SK-MEL-5 (cell line): ENCODE data around the gene SEC61G. TPM values are rescaled to one million over a fixed set of nuclear protein-coding genes. Genes with fewer than 3 reads are reported as not detected.

Experiments
- DNase-seq: peaks from one replicate; pipeline ENCODE4 v3.0.0-alpha.2; 2016; ENCODE audit warnings: low read depth, low spot score
- in situ Hi-C: cut with HindIII; loops from 2 replicates; pipeline ENCODE4 v1.10.0; 2016; ENCODE audit warnings: low sequenced_read_pairs, high pct_unique_total_duplicates, low pct_unique_long_range_greater_than_20kb
- total RNA-seq: library from RNA; depleted of rRNA; stranded (reverse); fragments of >200 nt; shearing (Covaris generic); gene quantifications from 2 replicates; pipeline ENCODE4 v1.2.3, GENCODE V29; 2014

SEC61G gene
- total RNA-seq, 1 experiment from 2014 or later, result 399 TPM

DNA sequence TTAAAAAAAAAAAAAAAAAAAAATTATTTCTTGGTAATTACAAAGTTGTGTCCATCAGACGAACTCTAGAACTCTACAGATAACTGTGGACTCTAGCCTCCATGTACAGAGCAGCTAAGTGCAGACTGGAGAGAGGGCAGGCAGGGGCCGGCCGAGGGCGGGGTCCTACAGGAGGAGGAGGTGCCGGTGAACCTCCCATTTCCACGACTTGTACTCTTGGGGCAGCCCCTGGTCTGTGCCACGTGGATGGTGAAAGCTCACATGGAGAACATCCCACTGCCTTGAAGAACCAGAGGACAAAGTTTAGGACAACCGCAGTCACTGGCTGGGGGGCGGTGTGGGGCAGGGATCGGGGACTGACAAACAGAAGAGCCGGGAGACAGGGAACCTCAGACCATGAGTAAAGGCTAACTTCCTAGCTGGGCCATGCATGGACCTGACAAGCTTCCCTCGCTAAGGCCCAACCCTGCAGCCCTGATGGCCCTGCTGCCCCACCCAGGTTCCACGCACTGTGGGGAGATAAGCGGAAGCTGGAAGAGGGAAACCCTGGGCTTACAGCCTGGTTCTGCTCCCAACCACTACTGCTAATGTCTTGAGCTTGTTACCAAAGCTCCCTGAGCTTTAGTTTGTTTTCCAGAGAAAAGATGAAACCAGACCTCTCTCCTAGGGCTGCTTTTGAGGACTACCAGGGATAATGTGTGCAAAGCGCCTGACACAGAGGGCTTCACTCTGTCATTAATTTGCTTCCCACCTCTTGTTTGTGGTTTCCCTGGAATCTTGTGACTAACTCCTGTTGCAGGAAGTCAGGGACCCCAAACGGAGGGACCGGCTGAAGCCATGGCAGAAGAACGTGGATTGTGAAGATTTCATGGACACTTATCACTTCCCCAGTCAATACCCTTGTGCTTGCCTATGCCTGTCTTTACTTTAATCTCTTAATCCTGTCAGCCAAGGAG is 16.1 kb upstream of the SEC61G start:
- no peak for DNase-seq
- in situ Hi-C loops, result no loop called here

DNA sequence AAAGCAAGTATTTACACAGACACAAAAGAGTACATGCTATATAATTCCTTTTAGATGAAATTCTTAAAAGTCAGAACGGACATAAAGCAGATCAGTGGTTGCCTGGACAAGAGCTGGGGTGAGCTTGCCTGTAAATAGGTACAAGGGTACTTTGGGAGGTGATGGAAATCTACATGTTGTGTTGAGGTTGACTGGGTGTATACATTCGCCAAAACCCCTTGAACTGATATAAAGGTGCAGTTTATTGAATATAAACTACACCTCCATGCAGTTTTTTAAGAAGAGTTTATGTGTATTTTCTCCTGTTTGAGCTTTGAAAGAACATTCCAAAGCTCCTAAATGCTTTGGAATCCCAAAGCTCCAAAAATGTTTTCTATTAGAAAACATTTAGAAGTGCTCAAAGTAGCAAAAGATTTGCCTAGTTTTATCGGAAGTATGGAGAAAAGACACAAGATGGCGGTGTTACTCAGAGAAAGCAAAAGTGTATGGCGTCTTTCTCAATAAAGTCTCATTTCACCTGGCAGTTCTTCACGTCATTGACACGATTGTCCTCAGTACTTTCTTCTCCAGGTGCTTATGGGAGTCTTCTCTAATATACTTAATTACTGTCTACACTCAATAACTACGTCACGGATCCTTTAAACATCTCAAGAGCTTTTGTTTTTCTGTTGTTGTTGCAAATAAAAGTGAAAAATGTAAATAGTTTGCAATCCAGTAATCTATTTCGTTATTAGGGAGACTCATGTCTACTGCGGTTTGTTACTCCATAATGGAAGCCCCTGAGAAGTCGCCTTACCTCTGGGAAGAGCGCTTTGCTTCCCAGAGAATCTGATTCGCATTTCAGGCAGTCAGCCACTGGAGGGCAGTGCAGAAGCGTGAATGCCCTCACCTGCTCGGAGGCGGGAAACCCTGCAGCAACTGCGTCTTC is 14.7 kb upstream of the SEC61G start:
- peak; percentile 94 for DNase-seq
- in situ Hi-C loops, result no loop called here

DNA sequence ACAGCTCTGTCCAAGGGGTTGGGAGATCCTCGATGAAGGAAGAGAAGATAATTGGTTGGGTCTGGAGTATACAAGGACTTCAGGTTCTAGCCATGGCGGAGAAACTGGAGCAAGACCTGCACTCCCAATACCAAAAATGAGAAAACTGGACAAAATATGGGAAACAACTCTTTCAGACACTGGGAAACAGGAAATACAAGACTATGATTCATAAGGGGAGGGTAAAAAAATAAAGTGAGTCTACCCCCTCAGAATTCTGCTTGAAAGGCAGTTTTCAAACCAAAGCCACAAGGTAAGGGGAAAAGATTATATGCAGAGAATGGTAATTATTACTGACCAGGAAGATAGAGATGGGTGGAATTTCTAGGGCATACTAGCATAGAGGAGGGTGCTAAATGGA is 10.2 kb upstream of the SEC61G start:
- in situ Hi-C loops, result no loop called here
- DNase-seq, result no peak

DNA sequence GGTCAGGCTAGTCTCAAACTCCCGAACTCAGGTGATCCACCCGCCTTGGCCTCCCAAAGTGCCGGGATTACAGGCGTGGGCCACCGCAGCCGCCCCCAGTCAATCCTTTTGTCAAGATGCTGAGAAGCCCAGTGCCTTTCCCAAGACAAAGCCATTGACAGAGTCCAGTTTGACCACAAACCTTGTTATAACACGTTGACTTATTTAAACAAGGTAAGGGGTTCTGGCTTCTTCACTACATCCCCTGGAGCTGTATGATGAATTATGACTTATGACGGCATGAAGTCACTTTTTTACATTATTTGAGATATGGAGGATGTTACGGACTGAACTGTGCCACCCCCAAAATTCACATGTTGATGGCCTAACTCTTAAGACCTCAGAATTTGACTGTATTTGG is 5.8 kb upstream of the SEC61G start:
- in situ Hi-C loops, result no loop called here
- DNase-seq, result no peak

DNA sequence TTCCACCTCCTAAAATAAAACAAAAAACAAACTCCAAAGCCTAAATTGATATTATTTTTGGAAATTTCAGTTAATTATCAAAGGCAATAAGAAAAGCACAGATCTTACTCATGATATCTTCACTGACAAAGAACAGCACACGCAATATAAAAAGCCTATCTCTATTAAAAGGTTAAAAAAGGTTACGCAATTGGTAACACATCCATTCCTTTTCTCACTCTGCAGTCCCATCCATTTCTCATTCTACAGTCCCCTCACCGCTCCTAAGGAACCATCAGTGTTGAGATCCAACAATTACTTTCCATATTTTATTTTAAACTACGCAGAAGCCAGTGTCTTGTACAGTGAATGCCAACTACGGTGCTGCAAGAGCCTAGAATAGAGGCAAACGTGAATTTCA is 1.3 kb downstream of the SEC61G start:
- in situ Hi-C loops, result no loop called here
- DNase-seq, result no peak

DNA sequence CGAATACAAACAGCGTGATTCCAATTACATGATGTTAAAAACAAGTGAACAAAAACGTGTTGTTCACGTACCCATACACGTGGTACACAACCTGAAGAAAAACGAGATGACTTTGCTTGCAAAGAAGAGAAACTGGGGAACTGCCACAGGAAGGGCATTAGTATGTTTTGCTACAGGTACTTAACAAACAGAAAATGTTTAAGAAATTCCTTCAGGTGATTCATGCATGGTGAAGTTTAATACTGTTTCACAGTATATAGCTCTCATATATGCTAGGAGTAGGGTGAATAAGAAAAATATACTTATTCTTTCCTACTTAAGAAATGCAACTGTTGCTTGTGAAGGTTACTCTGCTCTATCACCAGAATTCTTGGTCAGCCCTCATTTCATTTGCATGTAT is 9.8 kb downstream of the SEC61G start:
- in situ Hi-C loops, result no loop called here
- no peak for DNase-seq

DNA sequence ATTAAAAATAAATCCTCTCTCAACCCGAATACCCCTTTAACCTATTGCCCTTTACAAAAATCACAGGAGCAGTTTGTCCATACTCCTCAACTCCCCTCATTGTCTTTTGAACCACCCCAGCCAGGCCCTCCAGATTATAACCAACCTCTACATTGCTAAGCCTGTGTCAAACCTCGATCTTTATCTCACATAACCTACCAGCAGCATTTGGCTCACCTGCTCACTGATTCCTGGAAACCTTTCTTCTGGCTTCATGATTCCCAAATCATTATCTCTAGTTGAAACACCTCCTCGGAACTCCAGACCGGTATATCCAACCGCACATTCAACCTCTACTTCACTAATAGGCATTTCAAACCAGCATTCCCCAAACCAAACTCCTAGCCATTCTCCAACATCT is 11.8 kb downstream of the SEC61G start:
- in situ Hi-C loops, result no loop called here
- no peak for DNase-seq

DNA sequence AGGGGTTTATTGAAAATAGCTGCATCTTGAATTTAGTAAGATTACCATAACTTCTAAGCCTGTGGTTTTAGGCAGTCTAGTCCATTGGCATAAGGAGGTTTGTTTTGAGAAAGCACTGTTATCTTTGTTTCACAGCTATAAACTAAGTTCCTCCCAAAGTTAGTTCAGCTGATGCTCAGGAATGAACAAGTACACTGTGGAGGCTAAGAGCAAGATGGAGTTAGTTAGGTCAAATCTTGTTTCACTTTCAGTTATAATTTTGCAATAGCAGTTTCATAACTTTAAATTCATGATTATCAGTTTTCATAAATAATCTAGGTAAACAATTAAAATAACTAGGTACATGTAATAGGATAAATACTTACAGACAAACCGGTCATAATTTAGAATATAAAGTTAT is 15.4 kb downstream of the SEC61G start:
- in situ Hi-C loops, result no loop called here
- no peak for DNase-seq

DNA sequence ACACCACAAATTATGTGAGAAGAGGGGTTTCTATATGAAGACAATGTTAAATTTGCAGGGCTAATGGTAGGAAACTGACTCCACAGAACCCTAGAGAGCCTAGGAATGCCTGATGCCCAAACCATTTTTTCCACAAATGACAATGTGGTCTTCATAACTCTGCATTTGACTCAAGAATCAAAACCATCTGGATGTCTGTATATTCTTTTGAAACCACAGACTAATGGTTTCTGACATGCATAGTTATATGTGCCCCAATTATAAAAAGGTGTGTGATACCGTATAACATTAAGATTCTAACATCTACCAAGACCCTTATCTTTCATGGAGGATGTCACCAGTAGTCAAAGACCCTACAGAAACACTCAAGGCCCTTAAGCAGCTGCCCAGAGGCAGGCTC is 20.3 kb downstream of the SEC61G start:
- no peak for DNase-seq
- in situ Hi-C loops, result no loop called here

DNA sequence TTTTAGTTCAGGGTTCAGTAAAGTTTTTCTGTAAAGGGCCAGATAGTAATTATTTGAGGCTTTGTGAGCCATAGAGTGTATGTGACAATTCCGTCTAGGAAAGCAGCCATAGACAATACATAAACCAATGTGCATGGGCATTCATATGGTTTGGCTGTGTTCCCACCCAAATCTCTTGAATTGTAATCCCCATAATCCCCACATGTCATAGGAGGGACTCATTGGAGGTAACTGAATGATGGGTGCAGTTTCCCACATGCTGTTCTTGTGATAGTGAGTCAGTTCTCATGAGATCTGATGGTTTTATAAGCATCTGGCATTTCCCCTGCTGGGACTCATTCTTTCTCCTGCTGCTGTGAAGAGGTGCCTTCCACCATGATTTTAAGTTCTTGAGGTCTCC is 29.9 kb downstream of the SEC61G start:
- DNase-seq, result peak; percentile 55

DNA sequence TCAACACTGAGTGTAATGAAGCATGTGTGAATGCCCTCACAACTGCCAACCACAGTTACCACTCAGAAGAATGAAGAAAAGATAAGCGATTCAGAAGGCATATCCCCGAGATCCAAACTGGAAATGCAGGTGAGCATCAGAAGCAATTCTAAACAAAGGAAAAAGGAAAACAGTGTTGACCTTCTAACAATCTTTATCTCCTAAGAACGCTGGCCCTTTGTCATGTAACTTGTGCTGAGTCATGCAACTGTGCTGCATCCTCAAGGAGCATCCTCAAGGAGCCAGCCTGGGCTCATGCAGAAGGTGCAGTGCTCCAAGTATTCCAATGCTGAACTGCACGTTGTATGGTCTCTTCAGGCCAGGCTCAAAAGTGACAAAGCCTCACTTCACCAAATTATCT is 30.6 kb downstream of the SEC61G start:
- no peak for DNase-seq
- in situ Hi-C loops, result no loop called here

More for the DNA sequence above, 29.9 kb downstream of the SEC61G start:
- in situ Hi-C loops, result no loop called here

DNA sequence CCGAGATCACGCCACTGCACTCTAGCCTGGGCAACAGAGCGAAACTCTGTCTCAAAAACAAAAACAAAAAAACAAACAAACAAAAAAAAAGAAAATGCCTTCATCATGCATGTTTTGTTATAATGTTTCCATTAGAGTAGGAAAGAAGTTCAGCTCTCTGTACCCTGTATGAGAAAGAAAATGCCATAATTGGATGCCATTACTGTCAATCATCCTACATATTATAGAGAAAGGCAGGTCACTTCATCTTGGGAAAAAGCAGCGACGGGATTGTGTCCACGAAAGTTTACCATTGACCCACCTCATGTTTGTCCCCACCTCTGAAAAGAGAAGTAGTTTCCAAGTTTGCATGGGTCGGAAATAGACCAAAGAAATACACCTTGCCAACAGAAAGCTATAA is 33.8 kb downstream of the SEC61G start:
- peak; percentile 26 for DNase-seq
- in situ Hi-C loops, result no loop called here

DNA sequence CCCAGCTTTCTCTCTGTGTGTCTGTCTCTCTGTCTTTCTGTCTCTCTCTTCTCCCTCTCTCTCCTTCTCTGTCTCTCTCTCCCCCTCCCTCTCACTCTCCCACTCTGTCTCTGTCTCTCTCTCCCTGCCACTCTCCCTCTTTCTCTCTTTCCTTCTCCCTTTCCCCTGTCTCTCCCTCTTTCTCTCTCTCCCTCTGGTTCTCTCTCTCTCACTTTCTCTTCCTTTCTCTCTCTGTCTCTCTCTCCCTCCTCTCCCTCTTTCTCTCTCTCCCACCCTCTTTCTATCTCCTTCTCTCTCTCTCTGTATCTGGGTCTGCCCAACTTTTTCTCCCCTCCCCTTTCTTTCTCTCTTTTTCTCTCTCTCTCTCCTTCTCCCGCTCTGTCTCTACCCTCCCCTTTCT is 36.5 kb downstream of the SEC61G start:
- in situ Hi-C loops, result no loop called here
- no peak for DNase-seq

DNA sequence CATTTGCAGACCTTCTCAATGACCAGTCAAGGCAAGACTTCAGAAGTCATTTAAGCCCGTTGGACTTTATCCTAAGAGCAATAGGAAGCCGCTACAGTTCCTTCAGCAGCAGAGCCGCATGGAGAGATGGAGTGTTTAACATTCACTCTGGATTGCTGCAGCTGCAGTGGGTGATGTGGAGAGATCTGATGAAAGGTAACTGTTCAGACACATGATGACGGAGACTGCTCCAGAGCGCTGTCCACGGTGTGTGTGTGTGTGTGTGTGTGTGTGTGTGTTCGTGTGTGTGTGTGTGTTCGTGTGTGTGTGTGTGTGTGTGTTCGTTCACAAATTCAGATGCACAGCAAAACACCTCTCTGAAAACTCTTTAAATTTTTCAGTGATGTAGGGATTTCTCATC is 37.0 kb downstream of the SEC61G start:
- in situ Hi-C loops, result no loop called here
- no peak for DNase-seq

DNA sequence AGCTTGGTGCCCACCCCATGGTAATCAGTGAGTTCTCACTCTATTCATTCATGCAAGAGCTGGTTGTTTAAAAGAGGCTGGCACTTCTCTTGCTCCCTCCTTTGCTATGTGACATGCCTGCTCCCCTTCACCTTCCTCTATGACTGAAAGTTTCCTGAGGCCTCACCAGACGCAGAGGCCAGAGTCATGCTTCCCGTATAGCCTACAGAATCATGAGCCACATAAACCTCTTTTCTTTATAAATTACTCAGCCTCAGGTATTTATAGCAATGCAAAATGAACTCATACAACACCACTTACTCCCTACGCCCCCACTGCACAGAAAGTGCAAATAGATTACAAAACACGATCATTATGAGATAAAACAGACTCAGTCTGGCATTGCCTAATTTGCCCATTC is 39.0 kb downstream of the SEC61G start:
- DNase-seq, result no peak
- in situ Hi-C loops, result no loop called here

DNA sequence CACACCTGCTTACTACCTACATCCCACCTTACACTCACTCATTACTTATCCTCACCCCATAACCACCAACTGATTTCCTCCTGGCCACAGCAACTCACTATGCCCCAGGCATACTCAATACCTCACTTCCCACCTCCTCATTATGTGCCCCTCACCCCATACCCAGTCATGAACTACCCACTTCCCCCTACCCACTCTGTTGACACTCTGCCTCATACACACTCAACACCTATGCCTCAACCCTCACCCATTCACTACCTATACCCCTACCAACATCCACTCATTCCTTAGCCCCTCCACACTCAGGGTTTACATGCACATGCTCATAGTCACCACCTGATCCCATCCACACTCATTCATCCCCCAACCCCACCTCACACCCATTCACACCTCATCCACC is 39.6 kb downstream of the SEC61G start:
- in situ Hi-C loops, result no loop called here
- no peak for DNase-seq

DNA sequence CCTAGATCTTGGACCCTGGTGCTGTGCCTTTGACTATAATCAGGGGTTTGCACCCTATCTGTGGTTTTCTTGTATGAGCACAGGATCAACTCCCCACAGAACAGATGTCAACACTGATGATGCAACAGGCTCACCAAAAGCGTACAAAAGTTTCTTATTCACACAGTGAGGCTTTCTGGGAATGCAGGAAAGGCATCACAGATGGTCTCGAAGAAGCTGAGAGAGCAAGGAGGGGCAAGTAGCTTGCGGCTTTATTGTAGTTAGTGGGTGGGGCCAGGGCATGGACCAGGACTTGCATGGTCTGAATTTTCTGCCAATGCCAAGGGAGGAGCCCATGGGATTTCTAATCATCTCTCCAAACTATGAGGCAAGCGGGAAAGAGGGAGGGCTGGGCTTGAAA is 46.2 kb downstream of the SEC61G start:
- in situ Hi-C loops, result no loop called here
- no peak for DNase-seq

DNA sequence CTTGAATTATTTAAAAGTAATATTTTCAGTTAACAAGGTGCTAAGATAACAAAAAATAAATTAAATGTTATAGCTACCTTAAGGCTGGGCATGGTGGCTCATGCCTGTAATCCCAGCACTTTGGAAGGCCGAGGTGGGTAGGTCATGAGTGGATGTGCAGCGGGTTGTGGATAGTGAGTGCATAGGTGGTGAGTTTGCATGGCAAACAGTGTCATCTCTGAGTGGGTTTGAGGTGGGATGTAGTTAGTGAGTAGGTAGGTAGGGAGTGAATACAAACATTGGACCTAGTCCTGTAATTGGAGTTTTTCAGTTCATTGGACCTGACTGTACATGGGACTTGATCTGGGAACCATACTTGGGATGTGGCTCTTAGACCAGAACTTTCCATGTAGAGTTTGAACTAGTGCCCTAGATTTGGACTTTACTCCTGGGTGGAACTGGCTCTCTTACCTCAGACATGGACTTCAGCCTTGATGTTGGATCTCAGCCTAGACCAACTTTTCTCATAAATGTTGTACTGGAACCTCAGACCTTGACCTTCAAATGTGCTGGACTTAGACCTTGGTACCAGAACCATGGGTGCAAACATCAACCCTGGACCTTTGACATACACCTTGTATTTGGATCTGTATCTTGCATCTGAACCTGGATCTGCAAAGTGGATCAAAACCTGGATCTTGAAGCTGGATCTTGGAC is 47.0 kb downstream of the SEC61G start:
- in situ Hi-C loops, result no loop called here
- DNase-seq, result no peak
